SK-N-SH (cell line): ENCODE measurements around the gene NPVF. TPM values are rescaled to one million over a fixed set of nuclear protein-coding genes. Genes with fewer than 3 reads are reported as not detected.

Source experiments
- CTCF ChIA-PET: fragments of 300-600, 350-600 bp; formaldehyde crosslinking; extraction: SDS; loops from one replicate; lab custom pipeline; 2021; lab: Yijun Ruan, JAX
- POLR2A ChIA-PET: fragments of 350-600 bp; sonication (Branson Sonifier 250); formaldehyde crosslinking; extraction: SDS; loops from one replicate; lab custom pipeline; 2020; ENCODE audit warnings: antibody characterized with exemption, inconsistent platforms; lab: Yijun Ruan, JAX
- DNase-seq: peaks from one replicate; pipeline ENCODE4 v3.0.0; 2012
- H2AFZ ChIP-seq: fragments of 200-600 bp; sonication (generic); 2 replicates; pipeline ENCODE4 v1.8.1; 2016; ENCODE audit warnings: antibody characterized with exemption, mild to moderate bottlenecking, low read depth
- H3F3A ChIP-seq: fragments of 200-600 bp; sonication (generic); replicated peaks from 2 replicates; pipeline ENCODE3; 2016; ENCODE audit warnings: antibody characterized with exemption, mild to moderate bottlenecking; ENCODE audit not compliant: insufficient read depth
- H3K27ac ChIP-seq, 2 experiments: fragments of 200-500 bp in 1 of 2; fragments of 200-600 bp in 1 of 2; sonication (Bioruptor generic) in 1 of 2; sonication (generic), shearing (Covaris generic) in 1 of 2; 2 replicates each; pipeline versions ENCODE4 v1.5.1 to v1.6.1; 2014 to 2016; ENCODE audit warnings: low read depth in 2 of 2, inconsistent platforms in 1 of 2, low read length in 1 of 2, mild to moderate bottlenecking in 1 of 2, mixed read lengths in 1 of 2
- H3K27me3 ChIP-seq: fragments of 200-600 bp; sonication (generic), shearing (Covaris generic); 2 replicates; pipeline ENCODE4 v1.6.1; 2016; ENCODE audit warnings: mixed run types; ENCODE audit not compliant: insufficient read depth
- H3K36me3 ChIP-seq, 2 experiments: fragments of 200-500 bp in 1 of 2; fragments of 200-600 bp in 1 of 2; sonication (Bioruptor generic) in 1 of 2; sonication (generic) in 1 of 2; replicated peaks in 1 of 2; 2 replicates each; pipeline versions ENCODE3 to v1.5.1; 2014 to 2016; ENCODE audit warnings: low read length in 1 of 2, mild to moderate bottlenecking in 1 of 2; ENCODE audit not compliant: insufficient read depth in 2 of 2, control insufficient read depth in 1 of 2
- H3K4me1 ChIP-seq, 2 experiments: fragments of 200-500 bp in 1 of 2; fragments of 200-600 bp in 1 of 2; sonication (Bioruptor generic) in 1 of 2; sonication (generic), shearing (Covaris generic) in 1 of 2; 2 replicates each; pipeline versions ENCODE4 v1.5.1 to v1.6.1; 2014 to 2016; ENCODE audit warnings: low read depth in 1 of 2, low read length in 1 of 2, mixed run types in 1 of 2; ENCODE audit not compliant: insufficient read depth in 2 of 2, control insufficient read depth in 1 of 2
- H3K4me2 ChIP-seq: fragments of 200-600 bp; sonication (generic), shearing (Covaris generic); 2 replicates; pipeline ENCODE4 v1.6.1; 2017; ENCODE audit warnings: mixed run types
- H3K4me3 ChIP-seq, 2 experiments: fragments of 200-500 bp in 1 of 2; fragments of 200-600 bp in 1 of 2; sonication (Bioruptor generic) in 1 of 2; sonication (generic), shearing (Covaris generic) in 1 of 2; 2 replicates each; pipeline versions ENCODE4 v1.5.1 to v1.8.1; 2014 to 2016; ENCODE audit warnings: low read depth in 2 of 2, inconsistent platforms in 1 of 2, low read length in 1 of 2, mild to moderate bottlenecking in 1 of 2, mixed read lengths in 1 of 2, moderate library complexity in 1 of 2
- H3K79me2 ChIP-seq: fragments of 200-600 bp; sonication (generic); 2 replicates; pipeline ENCODE4 v1.8.1; 2017; ENCODE audit warnings: mild to moderate bottlenecking; ENCODE audit not compliant: insufficient read depth
- H3K9ac ChIP-seq: fragments of 200-600 bp; sonication (generic); 2 replicates; pipeline ENCODE4 v1.6.1; 2017; ENCODE audit warnings: mixed run types
- H3K9me2 ChIP-seq: fragments of 200-600 bp; sonication (generic); 2 replicates; pipeline ENCODE4 v1.6.1; 2017; ENCODE audit warnings: mixed run types
- H3K9me3 ChIP-seq: fragments of 200-600 bp; sonication (generic); 2 replicates; pipeline ENCODE4 v1.6.1; 2017; ENCODE audit warnings: mixed run types, mild to moderate bottlenecking, moderate library complexity
- H4K20me1 ChIP-seq: fragments of 200-600 bp; sonication (generic); 2 replicates; pipeline ENCODE4 v1.6.1; 2017; ENCODE audit warnings: mild to moderate bottlenecking, mixed run types; ENCODE audit not compliant: insufficient read depth
- CHD2 ChIP-seq: fragments of 150-350 bp; IDR thresholded peaks from 2 replicates; pipeline ENCODE4 v1.6.1; 2018; ENCODE audit warnings: low read length; ENCODE audit not compliant: partially characterized antibody
- CTCF ChIP-seq: fragments of 200-600 bp; sonication (generic); IDR thresholded peaks from 2 replicates; pipeline ENCODE4 v1.6.1; 2017; ENCODE audit warnings: antibody characterized with exemption, mild to moderate bottlenecking, moderate library complexity
- ELF1 ChIP-seq: IDR thresholded peaks from 2 replicates; pipeline ENCODE4 v1.4.0; 2012
- EP300 ChIP-seq, 2 experiments: IDR thresholded peaks; 2 replicates each; pipeline versions ENCODE4 v1.4.0 to v1.6.1; 2012; ENCODE audit warnings: borderline replicate concordance in 1 of 2, low read depth in 1 of 2, low read length in 1 of 2
- FOSL2 ChIP-seq: IDR thresholded peaks from 2 replicates; pipeline ENCODE4 v1.4.0; 2012; ENCODE audit warnings: low read depth, mild to moderate bottlenecking, moderate library complexity, borderline replicate concordance
- FOXM1 ChIP-seq: IDR thresholded peaks from 2 replicates; pipeline ENCODE4 v1.4.0; 2012; ENCODE audit warnings: low read depth, mild to moderate bottlenecking
- GATA2 ChIP-seq: sonication (generic); formaldehyde crosslinking; IDR thresholded peaks from 2 replicates; pipeline ENCODE4 v1.5.0; 2020; ENCODE audit warnings: mild to moderate bottlenecking, missing genetic modification reagents
- MEF2A ChIP-seq: IDR thresholded peaks from 2 replicates; pipeline ENCODE4 v1.4.0; 2012; ENCODE audit warnings: low read depth, borderline replicate concordance
- MXI1 ChIP-seq: IDR thresholded peaks from 2 replicates; pipeline ENCODE4 v1.6.1; 2012; ENCODE audit warnings: mild to moderate bottlenecking, low read depth, low read length, improper control_type of control experiment
- NFIC ChIP-seq: IDR thresholded peaks from 2 replicates; pipeline ENCODE4 v1.4.0; 2012; ENCODE audit warnings: borderline replicate concordance
- NRF1 ChIP-seq: IDR thresholded peaks from 2 replicates; pipeline ENCODE4 v1.6.1; 2012; ENCODE audit warnings: low read depth, mild to moderate bottlenecking, low read length
- POLR2AphosphoS5 ChIP-seq: IDR thresholded peaks from 2 replicates; pipeline ENCODE4 v1.6.1; 2012; ENCODE audit warnings: low read depth, low read length
- RAD21 ChIP-seq: IDR thresholded peaks from 2 replicates; pipeline ENCODE4 v1.6.1; 2012; ENCODE audit warnings: mild to moderate bottlenecking, low read length
- RXRA ChIP-seq: IDR thresholded peaks from 2 replicates; pipeline ENCODE4 v1.4.0; 2012; ENCODE audit warnings: low read depth, mild to moderate bottlenecking, borderline replicate concordance
- SMC3 ChIP-seq: IDR thresholded peaks from 2 replicates; pipeline ENCODE4 v1.6.1; 2012; ENCODE audit warnings: low read depth, low read length, improper control_type of control experiment
- TAF1 ChIP-seq: IDR thresholded peaks from 2 replicates; pipeline ENCODE4 v1.6.1; 2012; ENCODE audit warnings: low read depth, mild to moderate bottlenecking, low read length, moderate library complexity, borderline replicate concordance
- TCF12 ChIP-seq: IDR thresholded peaks from 2 replicates; pipeline ENCODE4 v1.4.0; 2012
- TEAD4 ChIP-seq: IDR thresholded peaks from 2 replicates; pipeline ENCODE4 v1.4.0; 2012; ENCODE audit warnings: mild to moderate bottlenecking, borderline replicate concordance; ENCODE audit not compliant: insufficient read depth
- USF1 ChIP-seq: IDR thresholded peaks from 2 replicates; pipeline ENCODE4 v1.4.0; 2012; ENCODE audit warnings: low read depth, borderline replicate concordance
- USF2 ChIP-seq: fragments of 150-350 bp; IDR thresholded peaks from 2 replicates; pipeline ENCODE4 v1.6.1; 2017; ENCODE audit warnings: antibody characterized with exemption, low read length, low read depth, borderline replicate concordance
- WGBS: methylation state at CpG from one replicate; pipeline ENCODE4 v1.1.6; 2017; ENCODE audit warnings: low lambda C conversion rate; 5-methylcytosine and 5-hydroxymethylcytosine counted together
- polyA plus RNA-seq, 3 experiments: library from polyadenylated mRNA; depleted of rRNA; stranded (reverse); fragments of >200 nt; gene quantifications; 2 replicates each; pipeline ENCODE4 v1.2.3, GENCODE V29; 2012

The NPVF gene
- polyA plus RNA-seq, 1 of the 3 experiments (the other 2 are of a cell fraction): not detected

GRCh38 chr7:25218191-25218590 lies 10.1 kb downstream of the NPVF start:
- WGBS: 39% methylated on average over 3 of the region's 3 CpGs
- Histone ChIP-seq H3K36me3 (no peaks in the 10 kb centered on the region), H3K9ac (no peak overlapping the region), H3K4me3 (no peak overlapping the region), H3F3A (no peaks in the 10 kb centered on the region), H3K79me2 (no peaks in the 10 kb centered on the region), H3K9me3 (no peaks in the 10 kb centered on the region), H3K9me2 (no peaks in the 10 kb centered on the region), H3K27ac (no peak overlapping the region), H4K20me1 (no peaks in the 10 kb centered on the region), H2AFZ (no peak overlapping the region), H3K4me1 (peaks cover 0 to 2% of the 10 kb centered on the region in 2 experiments; a peak in 1 of 4 replicates), H3K4me2 (no peak overlapping the region), H3K27me3 (peaks cover 8% of the 10 kb centered on the region; the same call in 1 of the 2 replicates)
- CTCF ChIA-PET: interaction anchor here (1.4 to 2.0 kb wide), 11 partner anchors 10 to 636 kb away, joined by 3 to 22 read pairs (median 10); partner anchors contain the start of gene NPVF
- TF ChIP-seq GATA2 (CRISPR knock-in tag) (no peak), NRF1 (no peak), FOSL2 (no peak), TAF1 (no peak), POLR2AphosphoS5 (no peak), MEF2A (no peak), EP300 (IDR thresholded peaks at IDR 0.05; ENCODE audit: borderline replicate concordance in 1 of 2, low read depth in 1 of 2, low read length in 1 of 2) (no peak), USF2 (no peak), MXI1 (no peak), RXRA (no peak), TEAD4 (no peak), FOXM1 (no peak), NFIC (no peak), USF1 (no peak), ELF1 (no peak), CHD2 (no peak), TCF12 (no peak)
- no peak for DNase-seq
- POLR2A ChIA-PET: no interaction called here

- peak; percentile 48 for DNase-seq
- no peak overlapping the region for H3K9ac ChIP-seq
Observed at GRCh38 chr7:25216837-25217236, 11.4 kb downstream of the NPVF start.

More at GRCh38 chr7:25216837-25217236, 11.4 kb downstream of the NPVF start:
- Histone ChIP-seq H3K9me2 (no peaks in the 10 kb centered on the region), H3K27ac (no peak overlapping the region), H3K9me3 (no peaks in the 10 kb centered on the region)
- TF ChIP-seq FOXM1 (no peak), CTCF (peak; percentile 99), SMC3 (peak; percentile 20; the same call in 1 of the 2 replicates), RAD21 (peak; percentile 49; the same call in 1 of the 2 replicates)
- TF ChIP-seq, all 33 proteins: peak for 3
- no peaks in the 10 kb centered on the region for H3F3A ChIP-seq
- H2AFZ ChIP-seq: no peak overlapping the region
- no peak overlapping the region; a peak in 1 of 4 replicates for H3K4me3 ChIP-seq
- H3K27me3 ChIP-seq: peaks cover 8% of the 10 kb centered on the region; the same call in 1 of the 2 replicates
- H3K4me1 ChIP-seq: peaks cover 0 to 2% of the 10 kb centered on the region in 2 experiments; a peak in 1 of 4 replicates
- no peaks in the 10 kb centered on the region for H3K36me3 ChIP-seq
- ChIA-PET POLR2A (interaction anchor here (1.4 kb wide), 1 partner anchor 91 kb away, joined by 5 read pairs; the partner anchor contains the start of gene CYCS), CTCF (interaction anchor here (0.5 to 2.7 kb wide), 63 partner anchors 8 to 744 kb away, joined by 3 to 55 read pairs (median 4); partner anchors contain the start of gene NPVF)
- no peaks in the 10 kb centered on the region for H3K79me2 ChIP-seq
- under 1% methylated on average over 2 of the region's 2 CpGs for WGBS
- no peak overlapping the region for H3K4me2 ChIP-seq
- no peaks in the 10 kb centered on the region for H4K20me1 ChIP-seq
